ENCODE results near the gene ASCC1.
A peak's percentile ranks its signal among the peaks of the same experiment; 100 is the strongest.

The ASCC1 gene

GRCh38 chr10:72184156-72184555, 31.9 kb downstream of the ASCC1 start:
- TF ChIP-seq CTCF (IDR thresholded peaks at IDR 0.05; ENCODE audit: insufficient read depth, low read depth, low read length, missing control alignments), result no peak

GRCh38 chr10:72177454-72177853, 38.6 kb downstream of the ASCC1 start:
- no peak for DNase-seq (ENCODE audit: low read depth)
- no peak overlapping the region for H3K4me3 ChIP-seq (ENCODE audit: low read length)
- TF ChIP-seq CTCF (IDR thresholded peaks at IDR 0.05; ENCODE audit: insufficient read depth, low read depth, low read length, missing control alignments), result no peak

More at GRCh38 chr10:72184156-72184555, 31.9 kb downstream of the ASCC1 start:
- no peak for DNase-seq (ENCODE audit: low read depth)
- no peak overlapping the region for H3K4me3 ChIP-seq (ENCODE audit: low read length)

- DNase-seq (ENCODE audit: low read depth), result no peak
- H3K4me3 ChIP-seq (ENCODE audit: low read length), result no peak overlapping the region
- TF ChIP-seq CTCF (IDR thresholded peaks at IDR 0.05; ENCODE audit: insufficient read depth, low read depth, low read length, missing control alignments), result no peak
Observed at GRCh38 chr10:72176701-72177100, 39.4 kb downstream of the ASCC1 start.

- DNase-seq (ENCODE audit: low read depth), result peak; percentile 41
Observed at GRCh38 chr10:72175149-72175548, 40.9 kb downstream of the ASCC1 start.

GRCh38 chr10:72174297-72174662, 41.8 kb downstream of the ASCC1 start:
- H3K4me3 ChIP-seq (ENCODE audit: low read length), result no peak overlapping the region
- no peak for TF ChIP-seq CTCF (IDR thresholded peaks at IDR 0.05; ENCODE audit: insufficient read depth, low read depth, low read length, missing control alignments)

More at GRCh38 chr10:72175149-72175548, 40.9 kb downstream of the ASCC1 start:
- no peak overlapping the region for H3K4me3 ChIP-seq (ENCODE audit: low read length)
- TF ChIP-seq CTCF (IDR thresholded peaks at IDR 0.05; ENCODE audit: insufficient read depth, low read depth, low read length, missing control alignments), result no peak

GRCh38 chr10:72173619-72174296, 42.3 kb downstream of the ASCC1 start:
- DNase-seq (ENCODE audit: low read depth), result peak; percentile 36
- H3K4me3 ChIP-seq (ENCODE audit: low read length), result no peak overlapping the region
- no peak for TF ChIP-seq CTCF (IDR thresholded peaks at IDR 0.05; ENCODE audit: insufficient read depth, low read depth, low read length, missing control alignments)

More at GRCh38 chr10:72174297-72174662, 41.8 kb downstream of the ASCC1 start:
- no peak for DNase-seq (ENCODE audit: low read depth)

GRCh38 chr10:72173262-72173618, 42.8 kb downstream of the ASCC1 start:
- TF ChIP-seq CTCF (IDR thresholded peaks at IDR 0.05; ENCODE audit: insufficient read depth, low read depth, low read length, missing control alignments), result no peak
- no peak for DNase-seq (ENCODE audit: low read depth)

More at GRCh38 chr10:72173262-72173618, 42.8 kb downstream of the ASCC1 start:
- H3K4me3 ChIP-seq (ENCODE audit: low read length), result no peak overlapping the region

Measured in epithelial cell of esophagus (primary cell).